K562 (cell line): ENCODE data around the gene CDR2L. TPM values are rescaled to one million over a fixed set of nuclear protein-coding genes. Genes with fewer than 3 reads are reported as not detected.
"Not testable (repeated sequence)": the region's sequence is repeated elsewhere in the genome, so short reads cannot be mapped to it uniquely, and the experiment has no call there.

ENCODE experiments used
- ATAC-seq: fragments of 200-7000 bp; cut with Tn5 transposase; 3 replicates; pipeline ENCODE4 v1.9.1; 2020; ENCODE audit warnings: moderate library complexity
- BruUV-seq: library from RNA; stranded (reverse); fragments of 400-500 nt; replicated peaks from 2 replicates; lab custom pipeline; 2021; lab: Mats Ljungman, UMichigan
- CTCF ChIA-PET: fragments of 300-600 bp; formaldehyde crosslinking; extraction: SDS; loops from one replicate; lab custom pipeline; 2021; ENCODE audit warnings: low intra/inter-chr PET ratio; lab: Yijun Ruan, JAX
- POLR2A ChIA-PET: fragments of 300-600, 350-650 bp; sonication (Branson Sonifier 250); formaldehyde crosslinking; extraction: SDS; loops from one replicate; lab custom pipeline; 2021; ENCODE audit warnings: antibody characterized with exemption, inconsistent platforms; lab: Yijun Ruan, JAX
- DNase-seq, 4 experiments: peaks; one replicate each; pipeline versions ENCODE4 v3.0.0 to v3.0.0-alpha.2; 2011 to 2018; ENCODE audit warnings: low spot score in 3 of 4, mixed read lengths in 3 of 4; ENCODE audit errors: extremely low read depth in 1 of 4
- FAIRE-seq: peaks from 2 replicates; lab custom pipeline; 2011; peaks lifted over from hg19 to GRCh38; lab: Jason Lieb, UNC
- H2AFZ ChIP-seq: 2 replicates; pipeline ENCODE4 v1.6.0; 2011; ENCODE audit warnings: low read depth, low read length, control low read depth, inconsistent platforms
- H3K27ac ChIP-seq: fragments of 200-600 bp; 3 replicates; pipeline ENCODE4 v1.8.0; 2011; ENCODE audit warnings: low read depth, mild to moderate bottlenecking, control low read depth, inconsistent platforms, low read length, moderate library complexity, mixed read lengths; ENCODE audit errors: extremely low read depth
- H3K27me3 ChIP-seq, 2 experiments: fragments of 300-600 bp in 1 of 2; 2 replicates in 1 of 2; 3 replicates in 1 of 2; pipeline versions ENCODE4 v1.6.0 to v1.8.0; 2011; ENCODE audit warnings: inconsistent platforms in 2 of 2, low read length in 2 of 2, mild to moderate bottlenecking in 1 of 2, mixed read lengths in 1 of 2, moderate library complexity in 1 of 2; ENCODE audit not compliant: control insufficient read depth in 2 of 2, insufficient read depth in 2 of 2
- H3K36me3 ChIP-seq: fragments of 300-600 bp; 3 replicates; pipeline ENCODE4 v1.8.0; 2011; ENCODE audit warnings: mild to moderate bottlenecking, low read length, inconsistent platforms; ENCODE audit not compliant: control insufficient read depth, insufficient read depth
- H3K4me1 ChIP-seq, 2 experiments: fragments of 200-600 bp in 1 of 2; replicated peaks in 1 of 2; 2 replicates in 1 of 2; 3 replicates in 1 of 2; pipeline versions ENCODE4 v1.5.1 to v1.8.0; 2011; ENCODE audit warnings: inconsistent platforms in 2 of 2, low read length in 2 of 2, mild to moderate bottlenecking in 1 of 2, mixed read lengths in 1 of 2, moderate library complexity in 1 of 2; ENCODE audit not compliant: control insufficient read depth in 2 of 2, insufficient read depth in 2 of 2
- H3K4me2 ChIP-seq: 2 replicates; pipeline ENCODE4 v1.6.1; 2011; ENCODE audit warnings: low read length, control low read depth, inconsistent platforms, mixed read lengths; ENCODE audit not compliant: insufficient read depth
- H3K4me3 ChIP-seq: fragments of 200-600 bp; sonication (generic), shearing (Covaris generic); 2 replicates; pipeline ENCODE4 v1.5.1; 2016; ENCODE audit warnings: control low read depth, inconsistent platforms
- H3K79me2 ChIP-seq: fragments of 200-600 bp; 3 replicates; pipeline ENCODE4 v1.8.0; 2011; ENCODE audit warnings: low read length, inconsistent platforms; ENCODE audit not compliant: control insufficient read depth, insufficient read depth
- H3K9ac ChIP-seq, 2 experiments: 2 replicates each; pipeline versions ENCODE4 v1.6.0 to v1.6.1; 2011; ENCODE audit warnings: low read depth in 2 of 2, low read length in 2 of 2, control low read depth in 1 of 2, inconsistent platforms in 1 of 2, mild to moderate bottlenecking in 1 of 2, mixed read lengths in 1 of 2; ENCODE audit not compliant: insufficient read depth in 1 of 2
- H3K9me1 ChIP-seq: one replicate; pipeline ENCODE4 v1.6.0; 2011; ENCODE audit warnings: inconsistent platforms, mild to moderate bottlenecking, low read length, moderate library complexity; ENCODE audit not compliant: control insufficient read depth, insufficient read depth
- H3K9me3 ChIP-seq: replicated peaks from 2 replicates; pipeline ENCODE4 v1.5.1; 2011; ENCODE audit warnings: low read depth, low read length, inconsistent platforms; ENCODE audit not compliant: control insufficient read depth, insufficient read depth
- H4K20me1 ChIP-seq: replicated peaks from 2 replicates; pipeline ENCODE4 v1.6.1; 2011; ENCODE audit warnings: low read length, inconsistent platforms, mixed read lengths; ENCODE audit not compliant: control insufficient read depth, insufficient read depth
- BRCA1 ChIP-seq, 2 experiments: fragments of 450-650 bp in 1 of 2; sonication (generic) in 1 of 2; formaldehyde crosslinking in 1 of 2; IDR thresholded peaks; 2 replicates each; pipeline versions ENCODE4 v1.5.0 to v1.6.1; 2017 to 2020; ENCODE audit warnings: mild to moderate bottlenecking in 1 of 2, missing genetic modification reagents in 1 of 2
- EGR1 ChIP-seq: fragments of 450-650 bp; conservative IDR thresholded peaks from 2 replicates; pipeline ENCODE4 v1.6.1; 2017; ENCODE audit warnings: mild to moderate bottlenecking
- KDM1A ChIP-seq, 2 experiments: fragments of 450-650 bp; IDR thresholded peaks; 2 replicates each; pipeline ENCODE4 v1.6.1; 2016; ENCODE audit warnings: mild to moderate bottlenecking in 2 of 2
- KDM4B ChIP-seq, 2 experiments: fragments of 450-650 bp in 1 of 2; sonication (generic) in 1 of 2; IDR thresholded peaks; 2 replicates each; pipeline ENCODE4 v1.6.1; 2016 to 2017; ENCODE audit warnings: borderline replicate concordance in 2 of 2, antibody characterized with exemption in 1 of 2, low read depth in 1 of 2, mild to moderate bottlenecking in 1 of 2
- NFE2 ChIP-seq: IDR thresholded peaks from 2 replicates; pipeline ENCODE4 v1.6.1; 2014; ENCODE audit warnings: antibody characterized with exemption, low read depth
- NR0B1 ChIP-seq: fragments of 450-650 bp; IDR thresholded peaks from one replicate; pipeline ENCODE4 v1.6.1; 2018; ENCODE audit warnings: mild to moderate bottlenecking, moderate library complexity; ENCODE audit not compliant: partially characterized antibody
- ZNF280A ChIP-seq: fragments of 450-650 bp; IDR thresholded peaks from 2 replicates; pipeline ENCODE4 v1.6.1; 2018; ENCODE audit warnings: mild to moderate bottlenecking, low read depth; ENCODE audit not compliant: partially characterized antibody
- ZNF778 ChIP-seq: fragments of 450-650 bp; formaldehyde crosslinking; IDR thresholded peaks from 2 replicates; pipeline ENCODE4 v1.4.0; 2020; ENCODE audit warnings: mild to moderate bottlenecking, moderate library complexity
- WGBS: fragments of 100-300 bp; shearing (Covaris generic); methylation state at CpG from one replicate; pipeline ENCODE4 v1.1.6; 2016; ENCODE audit warnings: low coverage, mixed read lengths; ENCODE audit not compliant: insufficient coverage; ENCODE audit errors: missing lambda C conversion rate; 5-methylcytosine and 5-hydroxymethylcytosine counted together
- in situ Hi-C: fragments of 300-500 bp; cut with MboI; formaldehyde crosslinking; loops from 4 replicates; pipeline ENCODE4 v1.15.0; 2018; ENCODE audit warnings: inconsistent platforms, mixed read lengths
- intact Hi-C: fragments of 100-400 bp; cut with micrococcal nuclease; formaldehyde crosslinking; loops from 2 replicates; pipeline ENCODE4 v1.14.2; 2022
- polyA plus RNA-seq, 8 experiments: library from polyadenylated mRNA; depleted of rRNA in 4 of 8; stranded (reverse) in 5 of 8; unstranded in 3 of 8; fragments of >200 nt; fragmentation: Nextera tagmentation in 2 of 8; fragmentation: Illumina TruSeq in 1 of 8; extraction: Ambion mirVana in 2 of 8; extraction: Trizol in 1 of 8; gene quantifications; 2 replicates each; pipeline versions ENCODE4 v1.2.1 to v1.2.3, GENCODE V29; 2011 to 2014; ENCODE audit warnings: inconsistent platforms in 1 of 8, missing spikeins in 1 of 8
- total RNA-seq, 7 experiments: library from RNA; depleted of rRNA in 6 of 7; stranded (reverse); fragments of >200 nt in 6 of 7; fragmentation: Illumina TruSeq in 2 of 7; extraction: Trizol in 2 of 7; gene quantifications; 2 replicates each; pipeline versions ENCODE4 v1.2.1 to v1.2.3, GENCODE V29; 2011 to 2021; ENCODE audit warnings: low replicate concordance in 1 of 7
- TF ChIP-seq, protein P1 (sequence below): sonication (generic); formaldehyde crosslinking; IDR thresholded peaks from 2 replicates; pipeline ENCODE4 v1.8.1; 2023; ENCODE audit warnings: mild to moderate bottlenecking, missing genetic modification reagents

Gene CDR2L
- total and polyA plus RNA-seq, 9 of the 15 experiments (the other 6 are each of a cell fraction or from before 2014, with no cell fraction given) = 2.7 to 16.0 (median 7.3) TPM

- POLR2A ChIA-PET, H3K4me1 ChIP-seq, H3K27ac ChIP-seq, H3K79me2 ChIP-seq, H4K20me1 ChIP-seq, in situ Hi-C loops, H3K4me3 ChIP-seq, H3K9me1 ChIP-seq, H2AFZ ChIP-seq, FAIRE-seq, DNase-seq, BruUV-seq, H3K4me2 ChIP-seq, H3K9ac ChIP-seq, ATAC-seq, intact Hi-C loops, CTCF ChIA-PET, H3K27me3 ChIP-seq: not testable (repeated sequence)
- peaks cover 15% of the 10 kb centered on the region for H3K9me3 ChIP-seq
- H3K36me3 ChIP-seq = peaks cover 12% of the 10 kb centered on the region; the same call in 1 of the 3 replicates
- 21% methylated on average over 2 of the region's 2 CpGs for WGBS
- TF ChIP-seq KDM1A (IDR thresholded peaks at IDR 0.05) = 0 out of 4 replicates have a peak, but pooled peaks of 1 of the 2 experiments have one; percentile 14
- TF ChIP-seq, all 486 proteins: peak for 1; not testable (repeated sequence) for 485
Measured at GRCh38 chr17:75026650-75027049, 39.2 kb downstream of the CDR2L start.

DNA sequence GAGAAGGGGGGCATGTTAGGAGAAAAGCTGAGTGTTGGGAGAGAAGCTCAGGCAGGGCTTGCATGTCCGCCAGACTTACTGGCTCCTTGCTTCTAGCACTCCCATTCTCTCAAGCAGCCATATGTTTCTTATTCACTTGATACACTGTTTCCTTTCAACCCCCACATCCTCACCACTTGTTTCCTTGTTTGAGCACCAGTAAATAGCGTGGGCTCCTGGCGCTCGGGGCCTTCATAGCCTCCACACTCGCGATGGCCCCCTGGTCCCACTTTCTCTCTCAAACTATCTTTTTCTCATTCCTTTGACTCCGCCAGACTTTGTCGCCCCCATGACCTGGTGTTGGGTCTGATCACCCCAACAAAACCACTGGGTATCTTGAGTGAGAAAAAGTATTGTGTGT lies 42.7 kb downstream of the CDR2L start:
- Histone ChIP-seq H3K79me2 (no peaks in the 10 kb centered on the region), H4K20me1 (no peaks in the 10 kb centered on the region), H3K27ac (no peak overlapping the region), H3K9ac (no peak overlapping the region), H3K27me3 (no peaks in the 10 kb centered on the region), H3K4me3 (no peak overlapping the region), H3K4me2 (no peak overlapping the region), H3K4me1 (peaks cover 14 to 19% of the 10 kb centered on the region in 2 experiments; a peak in 4 of 5 replicates), H3K36me3 (no peaks in the 10 kb centered on the region), H3K9me3 (peaks cover 13% of the 10 kb centered on the region), H3K9me1 (no peaks in the 10 kb centered on the region), H2AFZ (no peak overlapping the region)
- ATAC-seq = no peak
- 68% methylated on average over 8 of the region's 8 CpGs for WGBS
- FAIRE-seq = no peak
- intact Hi-C loops (loop anchor here (10.0 kb wide), 1 partner anchor 155 kb away; the partner anchor contains the start of gene FDXR), in situ Hi-C loops (no loop called here)
- BruUV-seq = no TSS peak
- ChIA-PET CTCF (no interaction called here), POLR2A (interaction anchor here (0.6 to 0.8 kb wide), 2 partner anchors 18 to 124 kb away, joined by 3 to 4 read pairs; partner anchors contain the start of gene MRPL58)
- no peak for DNase-seq
- TF ChIP-seq, protein P1, sequence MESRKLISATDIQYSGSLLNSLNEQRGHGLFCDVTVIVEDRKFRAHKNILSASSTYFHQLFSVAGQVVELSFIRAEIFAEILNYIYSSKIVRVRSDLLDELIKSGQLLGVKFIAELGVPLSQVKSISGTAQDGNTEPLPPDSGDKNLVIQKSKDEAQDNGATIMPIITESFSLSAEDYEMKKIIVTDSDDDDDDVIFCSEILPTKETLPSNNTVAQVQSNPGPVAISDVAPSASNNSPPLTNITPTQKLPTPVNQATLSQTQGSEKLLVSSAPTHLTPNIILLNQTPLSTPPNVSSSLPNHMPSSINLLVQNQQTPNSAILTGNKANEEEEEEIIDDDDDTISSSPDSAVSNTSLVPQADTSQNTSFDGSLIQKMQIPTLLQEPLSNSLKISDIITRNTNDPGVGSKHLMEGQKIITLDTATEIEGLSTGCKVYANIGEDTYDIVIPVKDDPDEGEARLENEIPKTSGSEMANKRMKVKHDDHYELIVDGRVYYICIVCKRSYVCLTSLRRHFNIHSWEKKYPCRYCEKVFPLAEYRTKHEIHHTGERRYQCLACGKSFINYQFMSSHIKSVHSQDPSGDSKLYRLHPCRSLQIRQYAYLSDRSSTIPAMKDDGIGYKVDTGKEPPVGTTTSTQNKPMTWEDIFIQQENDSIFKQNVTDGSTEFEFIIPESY (CRISPR knock-in tag) = peak; percentile 92
- TF ChIP-seq NFE2 (no peak), EGR1 (0 out of 2 replicates have a peak, but pooled peaks have one; percentile 6), ZNF280A (peak; percentile 69), ZNF778 (CRISPR knock-in tag) (no peak), KDM4B (IDR thresholded peaks at IDR 0.05; ENCODE audit: borderline replicate concordance in 2 of 2, low read depth in 1 of 2) (no peak), BRCA1 (IDR thresholded peaks at IDR 0.05) (no peak), BRCA1 (CRISPR knock-in tag; IDR thresholded peaks at IDR 0.05) (no peak), NR0B1 (no peak)
